H1 (cell line): ENCODE results near the gene PPA1. TPM values are rescaled to one million over a fixed set of nuclear protein-coding genes. Genes with fewer than 3 reads are reported as not detected.

Source experiments
- CBX5 ChIP-seq: fragments of 300-800, 300-1000 bp; sonication (generic); IDR thresholded peaks from 2 replicates; pipeline ENCODE4 v1.7.1; 2016; ENCODE audit warnings: antibody characterized with exemption, low read length, low read depth
- TCF12 ChIP-seq: IDR thresholded peaks from 2 replicates; pipeline ENCODE4 v1.6.1; 2011; ENCODE audit warnings: low read depth, mild to moderate bottlenecking, low read length
- polyA plus RNA-seq, 7 experiments: library from polyadenylated mRNA; depleted of rRNA in 3 of 7; stranded (reverse) in 5 of 7; unstranded in 2 of 7; fragments of >200 nt in 5 of 7; fragments of 200-250 nt in 2 of 7; gene quantifications; 1 replicate in 5 of 7; 2 replicates in 1 of 7; 4 replicates in 1 of 7; pipeline versions ENCODE4 v1.2.1 to v1.2.3, GENCODE V29; 2011 to 2013; ENCODE audit warnings: missing spikeins in 2 of 7, mixed read lengths in 2 of 7
- total RNA-seq: library from RNA; stranded (reverse); fragmentation: NEBNext Ultra II Directional; extraction: Animal tissue kit (Norgen Biotek cat#: 25700); gene quantifications from 2 replicates; pipeline ENCODE4 v1.2.1, GENCODE V29; 2021
- TF ChIP-seq, protein P1 (sequence below): fragments of 300-600 bp; sonication (generic); IDR thresholded peaks from 2 replicates; pipeline ENCODE4 v1.7.1; 2012; ENCODE audit warnings: low read length, moderate library complexity, mild to moderate bottlenecking, inconsistent platforms; ENCODE audit not compliant: insufficient replicate concordance
- TF ChIP-seq, protein P2 (sequence below): IDR thresholded peaks from 2 replicates; pipeline ENCODE4 v1.6.1; 2011; ENCODE audit warnings: low read depth, mild to moderate bottlenecking, low read length; ENCODE audit not compliant: insufficient read depth

The PPA1 gene
- total and polyA plus RNA-seq, 2 of the 8 experiments (the other 6 are each of a cell fraction or from before 2014, with no cell fraction given), result 77.0 to 191 TPM

GRCh38 chr10:70228491-70228890 is 4.7 kb downstream of the PPA1 start (continued):
- no peak for TF ChIP-seq CBX5
- no peak for TF ChIP-seq TCF12
- TF ChIP-seq, protein P1, sequence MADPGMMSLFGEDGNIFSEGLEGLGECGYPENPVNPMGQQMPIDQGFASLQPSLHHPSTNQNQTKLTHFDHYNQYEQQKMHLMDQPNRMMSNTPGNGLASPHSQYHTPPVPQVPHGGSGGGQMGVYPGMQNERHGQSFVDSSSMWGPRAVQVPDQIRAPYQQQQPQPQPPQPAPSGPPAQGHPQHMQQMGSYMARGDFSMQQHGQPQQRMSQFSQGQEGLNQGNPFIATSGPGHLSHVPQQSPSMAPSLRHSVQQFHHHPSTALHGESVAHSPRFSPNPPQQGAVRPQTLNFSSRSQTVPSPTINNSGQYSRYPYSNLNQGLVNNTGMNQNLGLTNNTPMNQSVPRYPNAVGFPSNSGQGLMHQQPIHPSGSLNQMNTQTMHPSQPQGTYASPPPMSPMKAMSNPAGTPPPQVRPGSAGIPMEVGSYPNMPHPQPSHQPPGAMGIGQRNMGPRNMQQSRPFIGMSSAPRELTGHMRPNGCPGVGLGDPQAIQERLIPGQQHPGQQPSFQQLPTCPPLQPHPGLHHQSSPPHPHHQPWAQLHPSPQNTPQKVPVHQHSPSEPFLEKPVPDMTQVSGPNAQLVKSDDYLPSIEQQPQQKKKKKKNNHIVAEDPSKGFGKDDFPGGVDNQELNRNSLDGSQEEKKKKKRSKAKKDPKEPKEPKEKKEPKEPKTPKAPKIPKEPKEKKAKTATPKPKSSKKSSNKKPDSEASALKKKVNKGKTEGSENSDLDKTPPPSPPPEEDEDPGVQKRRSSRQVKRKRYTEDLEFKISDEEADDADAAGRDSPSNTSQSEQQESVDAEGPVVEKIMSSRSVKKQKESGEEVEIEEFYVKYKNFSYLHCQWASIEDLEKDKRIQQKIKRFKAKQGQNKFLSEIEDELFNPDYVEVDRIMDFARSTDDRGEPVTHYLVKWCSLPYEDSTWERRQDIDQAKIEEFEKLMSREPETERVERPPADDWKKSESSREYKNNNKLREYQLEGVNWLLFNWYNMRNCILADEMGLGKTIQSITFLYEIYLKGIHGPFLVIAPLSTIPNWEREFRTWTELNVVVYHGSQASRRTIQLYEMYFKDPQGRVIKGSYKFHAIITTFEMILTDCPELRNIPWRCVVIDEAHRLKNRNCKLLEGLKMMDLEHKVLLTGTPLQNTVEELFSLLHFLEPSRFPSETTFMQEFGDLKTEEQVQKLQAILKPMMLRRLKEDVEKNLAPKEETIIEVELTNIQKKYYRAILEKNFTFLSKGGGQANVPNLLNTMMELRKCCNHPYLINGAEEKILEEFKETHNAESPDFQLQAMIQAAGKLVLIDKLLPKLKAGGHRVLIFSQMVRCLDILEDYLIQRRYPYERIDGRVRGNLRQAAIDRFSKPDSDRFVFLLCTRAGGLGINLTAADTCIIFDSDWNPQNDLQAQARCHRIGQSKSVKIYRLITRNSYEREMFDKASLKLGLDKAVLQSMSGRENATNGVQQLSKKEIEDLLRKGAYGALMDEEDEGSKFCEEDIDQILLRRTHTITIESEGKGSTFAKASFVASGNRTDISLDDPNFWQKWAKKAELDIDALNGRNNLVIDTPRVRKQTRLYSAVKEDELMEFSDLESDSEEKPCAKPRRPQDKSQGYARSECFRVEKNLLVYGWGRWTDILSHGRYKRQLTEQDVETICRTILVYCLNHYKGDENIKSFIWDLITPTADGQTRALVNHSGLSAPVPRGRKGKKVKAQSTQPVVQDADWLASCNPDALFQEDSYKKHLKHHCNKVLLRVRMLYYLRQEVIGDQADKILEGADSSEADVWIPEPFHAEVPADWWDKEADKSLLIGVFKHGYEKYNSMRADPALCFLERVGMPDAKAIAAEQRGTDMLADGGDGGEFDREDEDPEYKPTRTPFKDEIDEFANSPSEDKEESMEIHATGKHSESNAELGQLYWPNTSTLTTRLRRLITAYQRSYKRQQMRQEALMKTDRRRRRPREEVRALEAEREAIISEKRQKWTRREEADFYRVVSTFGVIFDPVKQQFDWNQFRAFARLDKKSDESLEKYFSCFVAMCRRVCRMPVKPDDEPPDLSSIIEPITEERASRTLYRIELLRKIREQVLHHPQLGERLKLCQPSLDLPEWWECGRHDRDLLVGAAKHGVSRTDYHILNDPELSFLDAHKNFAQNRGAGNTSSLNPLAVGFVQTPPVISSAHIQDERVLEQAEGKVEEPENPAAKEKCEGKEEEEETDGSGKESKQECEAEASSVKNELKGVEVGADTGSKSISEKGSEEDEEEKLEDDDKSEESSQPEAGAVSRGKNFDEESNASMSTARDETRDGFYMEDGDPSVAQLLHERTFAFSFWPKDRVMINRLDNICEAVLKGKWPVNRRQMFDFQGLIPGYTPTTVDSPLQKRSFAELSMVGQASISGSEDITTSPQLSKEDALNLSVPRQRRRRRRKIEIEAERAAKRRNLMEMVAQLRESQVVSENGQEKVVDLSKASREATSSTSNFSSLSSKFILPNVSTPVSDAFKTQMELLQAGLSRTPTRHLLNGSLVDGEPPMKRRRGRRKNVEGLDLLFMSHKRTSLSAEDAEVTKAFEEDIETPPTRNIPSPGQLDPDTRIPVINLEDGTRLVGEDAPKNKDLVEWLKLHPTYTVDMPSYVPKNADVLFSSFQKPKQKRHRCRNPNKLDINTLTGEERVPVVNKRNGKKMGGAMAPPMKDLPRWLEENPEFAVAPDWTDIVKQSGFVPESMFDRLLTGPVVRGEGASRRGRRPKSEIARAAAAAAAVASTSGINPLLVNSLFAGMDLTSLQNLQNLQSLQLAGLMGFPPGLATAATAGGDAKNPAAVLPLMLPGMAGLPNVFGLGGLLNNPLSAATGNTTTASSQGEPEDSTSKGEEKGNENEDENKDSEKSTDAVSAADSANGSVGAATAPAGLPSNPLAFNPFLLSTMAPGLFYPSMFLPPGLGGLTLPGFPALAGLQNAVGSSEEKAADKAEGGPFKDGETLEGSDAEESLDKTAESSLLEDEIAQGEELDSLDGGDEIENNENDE, result no peak
- TF ChIP-seq, protein P2, sequence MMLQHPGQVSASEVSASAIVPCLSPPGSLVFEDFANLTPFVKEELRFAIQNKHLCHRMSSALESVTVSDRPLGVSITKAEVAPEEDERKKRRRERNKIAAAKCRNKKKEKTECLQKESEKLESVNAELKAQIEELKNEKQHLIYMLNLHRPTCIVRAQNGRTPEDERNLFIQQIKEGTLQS, result no peak
